NCI-H1694 treated with DMSO at 0.1 percent for 48 hours (cell line): ENCODE measurements around the gene CIPC.

Experiments used
- DNase-seq: peaks from one replicate; lab custom pipeline; 2025; lab: John Stamatoyannopoulos, UW

CIPC gene

GRCh38 chr14:77151245-77151644 lies 53.2 kb downstream of the CIPC start:
- peak; percentile 89 for DNase-seq

DNA sequence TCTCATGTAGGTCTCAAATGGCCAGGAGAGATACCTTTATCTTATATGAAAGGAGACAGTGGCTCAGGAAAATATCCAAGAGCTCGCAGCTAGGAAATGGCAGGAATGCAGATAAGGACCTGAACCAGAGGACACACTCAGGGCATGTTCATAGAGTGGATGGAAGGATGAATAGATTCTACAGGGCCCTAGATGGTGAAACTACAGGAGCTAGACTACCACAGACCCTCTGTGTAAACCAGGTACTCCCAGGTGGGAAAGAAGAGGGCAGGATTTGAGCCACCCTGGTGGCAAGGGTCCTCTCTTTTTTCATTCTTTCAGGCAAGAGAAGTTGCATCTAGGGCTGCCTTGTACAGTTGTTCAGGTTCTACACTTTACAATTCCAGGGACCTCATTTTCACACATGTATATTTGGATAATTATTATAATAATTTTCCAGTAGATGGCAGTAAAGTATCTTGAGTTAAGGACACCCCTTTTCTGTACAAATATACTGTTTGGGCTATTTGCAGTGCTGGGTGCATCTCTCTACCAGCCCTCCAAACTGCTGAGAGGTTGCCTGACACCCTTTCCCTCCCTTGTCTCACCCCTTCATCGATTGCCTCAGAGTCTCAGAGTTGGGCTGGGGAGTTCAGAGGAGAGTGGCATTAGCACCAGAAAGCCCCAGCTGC lies 54.0 kb downstream of the CIPC start:
- peak; percentile 97 for DNase-seq

GRCh38 chr14:77153802-77154201 lies 55.7 kb downstream of the CIPC start:
- DNase-seq, result no peak

DNA sequence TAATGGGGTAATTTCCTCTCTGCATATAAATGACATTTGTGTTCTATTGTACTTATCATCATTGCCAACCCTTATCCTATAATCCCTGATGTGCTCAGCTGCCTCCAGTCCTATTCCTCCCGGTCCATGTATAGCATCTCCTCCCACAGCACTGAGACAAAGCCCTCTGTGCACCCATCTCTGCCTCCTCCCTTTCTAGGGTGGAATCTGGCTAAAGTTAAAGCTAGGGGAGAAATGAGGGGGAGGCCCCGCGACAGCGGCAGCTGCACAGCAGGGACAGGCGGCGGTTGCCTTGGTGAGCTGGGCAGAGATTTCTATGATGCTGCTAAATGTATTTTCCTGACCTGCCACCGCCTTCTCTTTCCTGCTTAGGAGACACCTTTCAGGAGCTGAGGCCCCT lies 56.4 kb downstream of the CIPC start:
- peak; percentile 46 for DNase-seq

DNA sequence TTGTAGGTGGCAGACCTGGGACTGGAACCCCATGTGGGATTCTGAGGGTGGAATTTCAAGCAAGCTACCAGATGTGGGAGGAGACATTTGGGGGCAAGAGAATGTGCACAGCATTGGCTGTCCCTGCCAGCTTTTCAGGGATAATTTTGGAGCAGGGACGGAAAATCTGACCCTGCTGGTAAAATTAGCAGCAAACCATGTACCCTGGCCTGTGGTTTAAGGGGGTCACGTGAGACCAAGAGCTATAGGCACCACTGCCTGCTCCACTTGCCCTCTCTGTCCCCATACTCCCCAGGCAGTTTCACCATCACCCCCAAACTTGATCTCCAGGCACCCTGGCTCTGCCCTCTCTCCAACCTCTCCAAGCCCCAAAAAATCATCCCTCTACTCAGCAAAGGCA lies 57.0 kb downstream of the CIPC start:
- no peak for DNase-seq

DNA sequence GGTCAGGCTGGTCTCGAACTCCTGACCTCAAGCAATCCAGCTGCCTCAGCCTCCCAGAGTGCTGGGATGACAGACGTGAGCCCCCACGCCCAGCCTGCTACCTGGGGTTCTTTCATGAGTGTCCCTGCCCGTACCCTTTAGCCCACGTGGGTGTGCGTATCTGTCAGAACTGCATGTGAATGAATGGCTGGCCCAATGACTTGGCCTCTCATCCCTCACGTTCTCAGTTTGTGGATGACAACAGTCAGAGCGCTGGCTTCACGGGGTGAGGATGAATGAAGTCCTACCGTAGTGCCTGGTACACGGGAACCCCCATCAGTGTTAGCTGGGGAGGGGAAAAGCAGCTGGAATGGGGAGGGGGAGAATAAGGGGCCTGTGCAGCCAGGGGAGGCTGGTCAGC lies 59.7 kb downstream of the CIPC start:
- no peak for DNase-seq

- DNase-seq, result peak; percentile 94
These were observed 60.3 kb downstream of the CIPC start for GRCh38 chr14:77158175-77158881.

GRCh38 chr14:77158882-77159255 lies 60.8 kb downstream of the CIPC start:
- DNase-seq, result peak; percentile 68

DNA sequence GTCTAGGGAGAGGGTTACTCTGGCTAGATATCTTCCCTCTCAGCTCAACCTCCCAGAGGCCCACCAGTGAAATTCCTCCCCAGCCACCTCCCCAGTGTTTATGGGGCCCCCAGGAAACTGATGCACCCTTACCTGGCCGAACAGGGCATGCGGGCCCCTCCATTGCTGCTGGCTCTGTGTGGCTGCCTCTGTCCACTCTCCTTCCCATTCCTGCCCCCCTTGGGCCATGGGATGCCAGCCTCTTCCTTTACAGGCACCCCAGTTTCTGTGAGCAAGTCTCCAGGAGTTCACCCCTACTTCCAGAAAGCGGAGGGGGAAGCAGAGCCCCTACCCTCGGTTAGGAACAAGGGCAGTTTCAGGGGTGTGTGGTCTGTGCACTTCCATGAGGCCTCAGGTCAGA lies 63.0 kb downstream of the CIPC start:
- no peak for DNase-seq
